ENCODE results near the gene COBL.

COBL gene

GRCh38 chr7:51325908-51326307 lies 9.3 kb upstream of the COBL start:
- H3K4me3 ChIP-seq (replicated peaks; ENCODE audit: low read depth, low read length), result no peak overlapping the region
- no peaks in the 10 kb centered on the region for H3K36me3 ChIP-seq (ENCODE audit: control insufficient read depth, insufficient read depth, low read length)
- TF ChIP-seq CTCF (IDR thresholded peaks at IDR 0.05; ENCODE audit: insufficient read depth, low read length, poor library complexity, severe bottlenecking), result no peak
- no peaks in the 10 kb centered on the region for H3K27me3 ChIP-seq (replicated peaks; ENCODE audit: control insufficient read depth, insufficient read depth, low read length)
- DNase-seq (ENCODE audit: extremely low read depth, insufficient read length), result no peak

DNA sequence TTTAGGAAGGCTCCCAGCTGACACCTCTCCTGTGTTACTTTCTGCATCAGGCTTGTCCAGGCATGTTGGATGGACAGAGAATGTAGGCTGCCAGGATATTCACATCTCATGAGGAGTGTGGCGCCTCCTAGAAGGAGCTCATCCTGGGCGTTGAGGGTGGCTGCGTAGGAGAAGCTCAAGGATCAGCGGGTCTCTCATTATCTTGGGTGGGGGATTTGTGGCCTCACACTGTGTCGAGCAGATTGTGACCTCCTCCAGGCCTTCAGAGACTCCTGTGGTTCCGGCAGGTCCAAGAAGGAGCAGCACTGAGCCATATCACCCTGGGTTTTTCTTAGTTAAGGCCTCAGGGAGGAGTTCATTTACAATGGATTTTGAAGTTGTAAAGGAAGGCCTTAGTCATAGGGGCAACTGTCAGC lies 8.7 kb upstream of the COBL start:
- Histone ChIP-seq H3K27me3 (replicated peaks; ENCODE audit: control insufficient read depth, insufficient read depth, low read length) (no peaks in the 10 kb centered on the region), H3K4me3 (replicated peaks; ENCODE audit: low read depth, low read length) (no peak overlapping the region), H3K36me3 (ENCODE audit: control insufficient read depth, insufficient read depth, low read length) (no peaks in the 10 kb centered on the region)
- TF ChIP-seq CTCF (IDR thresholded peaks at IDR 0.05; ENCODE audit: insufficient read depth, low read length, poor library complexity, severe bottlenecking), result no peak
- DNase-seq (ENCODE audit: extremely low read depth, insufficient read length), result no peak

DNA sequence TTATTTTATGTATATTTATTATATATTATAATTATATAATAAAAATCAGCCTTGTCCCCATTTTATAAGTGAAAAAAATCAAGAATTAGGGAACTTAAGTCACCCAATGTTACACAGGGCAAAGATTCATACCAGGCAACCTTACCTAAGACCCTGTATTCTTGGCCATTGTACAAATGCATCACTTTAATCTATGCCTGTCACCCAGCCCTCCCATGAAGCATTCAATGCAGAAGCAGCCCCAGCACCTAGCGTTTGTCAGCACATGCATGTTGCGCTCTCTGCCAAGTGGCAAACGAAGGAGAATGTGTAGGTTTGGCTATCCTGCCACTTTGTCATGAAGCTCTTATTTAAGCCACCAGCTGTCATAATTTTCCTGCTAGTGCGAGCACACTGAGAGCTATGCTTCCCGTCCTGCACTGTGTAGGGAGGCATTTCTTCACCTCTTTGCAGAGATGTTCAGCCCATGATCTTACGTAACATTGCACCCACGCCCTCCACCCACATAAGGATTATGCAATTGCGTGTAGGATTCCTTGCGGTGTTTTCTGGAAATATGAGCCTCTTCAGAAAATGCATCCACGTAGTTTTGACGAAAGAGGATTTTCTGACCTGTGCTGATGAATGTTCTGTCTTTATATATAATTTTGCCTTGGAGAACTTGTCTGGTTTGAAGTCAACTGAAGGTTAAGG lies 7.7 kb upstream of the COBL start:
- no peak overlapping the region for H3K4me3 ChIP-seq (replicated peaks; ENCODE audit: low read depth, low read length)
- H3K27me3 ChIP-seq (replicated peaks; ENCODE audit: control insufficient read depth, insufficient read depth, low read length), result no peaks in the 10 kb centered on the region
- no peak for DNase-seq (ENCODE audit: extremely low read depth, insufficient read length)
- H3K36me3 ChIP-seq (ENCODE audit: control insufficient read depth, insufficient read depth, low read length), result no peaks in the 10 kb centered on the region
- TF ChIP-seq CTCF (IDR thresholded peaks at IDR 0.05; ENCODE audit: insufficient read depth, low read length, poor library complexity, severe bottlenecking), result no peak

DNA sequence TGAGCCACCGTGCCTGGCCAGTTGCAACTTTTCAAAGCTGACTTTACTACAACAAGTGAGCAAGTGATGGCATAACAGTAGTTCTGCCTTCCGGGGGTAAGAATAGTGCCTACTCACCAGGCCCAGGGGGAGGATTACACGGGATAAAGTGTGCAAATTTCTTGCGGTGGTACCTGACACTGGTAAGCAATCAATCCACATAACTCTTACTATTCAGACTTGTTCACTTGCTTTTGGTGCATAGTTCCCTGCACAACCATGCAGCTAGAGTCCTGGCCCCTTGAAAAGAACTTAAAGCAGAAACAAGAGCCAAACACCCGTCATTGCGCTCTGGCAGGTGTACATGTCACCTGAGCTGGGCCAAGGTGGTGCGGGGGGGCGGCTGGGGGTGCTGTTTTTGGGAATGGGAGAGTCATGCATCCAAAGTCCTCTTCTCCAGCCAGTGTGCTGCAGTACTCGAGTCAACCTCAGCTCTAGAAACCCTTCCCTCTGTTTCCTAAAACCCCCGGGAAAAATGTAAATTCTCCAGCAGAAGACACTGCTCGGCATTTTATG lies 5.4 kb upstream of the COBL start:
- TF ChIP-seq CTCF (IDR thresholded peaks at IDR 0.05; ENCODE audit: insufficient read depth, low read length, poor library complexity, severe bottlenecking), result no peak
- DNase-seq (ENCODE audit: extremely low read depth, insufficient read length), result no peak
- Histone ChIP-seq H3K36me3 (ENCODE audit: control insufficient read depth, insufficient read depth, low read length) (no peaks in the 10 kb centered on the region), H3K27me3 (replicated peaks; ENCODE audit: control insufficient read depth, insufficient read depth, low read length) (no peaks in the 10 kb centered on the region; the same call in 1 of the 2 replicates), H3K4me3 (replicated peaks; ENCODE audit: low read depth, low read length) (no peak overlapping the region)

DNA sequence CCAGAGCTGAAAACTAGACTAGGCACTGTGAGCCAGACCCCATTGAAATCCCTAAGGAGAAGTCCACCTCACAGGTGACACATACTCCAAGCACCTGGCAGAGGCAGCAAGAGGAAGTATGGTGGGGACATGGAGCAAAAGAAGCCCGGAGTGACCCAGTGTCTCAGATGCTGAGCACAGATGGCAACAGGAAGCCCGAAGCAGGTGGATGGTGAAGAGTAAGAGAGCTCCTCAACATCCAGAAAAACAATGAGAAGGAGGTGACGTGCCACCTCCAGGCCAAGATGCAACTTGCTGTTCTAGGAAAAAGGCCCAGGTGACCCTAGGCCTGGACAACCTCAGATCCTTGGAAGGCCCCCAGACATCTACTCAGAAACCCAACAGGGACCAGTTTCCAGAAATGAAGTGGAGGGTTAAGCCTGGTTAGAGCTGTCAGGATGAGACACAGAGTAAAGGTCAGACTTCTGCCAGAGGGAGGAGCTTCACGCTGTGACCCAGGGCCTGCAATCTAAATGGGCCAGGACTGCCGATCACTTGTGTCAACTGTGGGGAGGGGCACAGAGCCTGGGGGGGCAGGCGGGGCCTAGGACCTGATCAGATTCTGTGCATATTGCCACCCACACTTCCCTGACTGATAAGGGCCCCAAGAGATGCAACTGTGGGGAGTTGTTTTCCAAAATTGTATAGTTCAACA lies 2.4 kb upstream of the COBL start:
- H3K4me3 ChIP-seq (replicated peaks; ENCODE audit: low read depth, low read length), result no peak overlapping the region
- DNase-seq (ENCODE audit: extremely low read depth, insufficient read length), result no peak
- H3K36me3 ChIP-seq (ENCODE audit: control insufficient read depth, insufficient read depth, low read length), result no peaks in the 10 kb centered on the region
- no peaks in the 10 kb centered on the region; the same call in 1 of the 2 replicates for H3K27me3 ChIP-seq (replicated peaks; ENCODE audit: control insufficient read depth, insufficient read depth, low read length)
- no peak for TF ChIP-seq CTCF (IDR thresholded peaks at IDR 0.05; ENCODE audit: insufficient read depth, low read length, poor library complexity, severe bottlenecking)

Data from GM06990 (cell line).